ENCODE results near the gene JDP2. TPM values are rescaled to one million over a fixed set of nuclear protein-coding genes. Genes with fewer than 3 reads are reported as not detected.

Gene JDP2
- total RNA-seq, 1 donor from 2014 or later = 58.0 TPM

GRCh38 chr14:75460394-75460793, 32.6 kb downstream of the JDP2 start:
- no peak for TF ChIP-seq CTCF (IDR thresholded peaks at IDR 0.05)
- ATAC-seq (no peak), DNase-seq (no peak)
- intact Hi-C loops (cut with DNase I) = no loop called here
- Histone ChIP-seq H3K36me3 (peaks cover 50% of the 10 kb centered on the region), H3K27ac (no peak overlapping the region), H3K27me3 (no peaks in the 10 kb centered on the region), H3K4me3 (no peak overlapping the region), H3K4me1 (peaks cover 18% of the 10 kb centered on the region), H3K9me3 (no peaks in the 10 kb centered on the region)

- Histone ChIP-seq H3K4me1 (peaks cover 12% of the 10 kb centered on the region), H3K36me3 (peaks cover 50% of the 10 kb centered on the region), H3K27me3 (no peaks in the 10 kb centered on the region), H3K4me3 (no peak overlapping the region), H3K27ac (no peak overlapping the region), H3K9me3 (no peaks in the 10 kb centered on the region)
- ATAC-seq = no peak
- intact Hi-C loops (cut with DNase I) = no loop called here
- no peak for TF ChIP-seq CTCF (IDR thresholded peaks at IDR 0.05)
- DNase-seq = no peak
Measured at GRCh38 chr14:75461303-75461702, 33.5 kb downstream of the JDP2 start.

- Histone ChIP-seq H3K4me1 (peaks cover 12% of the 10 kb centered on the region), H3K27me3 (no peaks in the 10 kb centered on the region), H3K9me3 (no peaks in the 10 kb centered on the region), H3K36me3 (peaks cover 45% of the 10 kb centered on the region), H3K4me3 (no peak overlapping the region), H3K27ac (no peak overlapping the region)
- intact Hi-C loops (cut with DNase I) = no loop called here
- no peak for DNase-seq
- TF ChIP-seq CTCF (IDR thresholded peaks at IDR 0.05) = no peak
- no peak for ATAC-seq
Measured at GRCh38 chr14:75461755-75462349, 34.0 kb downstream of the JDP2 start.

GRCh38 chr14:75464626-75465025, 36.8 kb downstream of the JDP2 start:
- intact Hi-C loops (cut with DNase I) = no loop called here
- H3K4me1 ChIP-seq = peaks cover 13% of the 10 kb centered on the region
- H3K36me3 ChIP-seq = peaks cover 48% of the 10 kb centered on the region
- no peak for TF ChIP-seq CTCF (IDR thresholded peaks at IDR 0.05)
- DNase-seq (no peak), ATAC-seq (no peak)
- H3K4me3 ChIP-seq = no peak overlapping the region
- no peaks in the 10 kb centered on the region for H3K27me3 ChIP-seq
- no peaks in the 10 kb centered on the region for H3K9me3 ChIP-seq
- no peak overlapping the region for H3K27ac ChIP-seq

GRCh38 chr14:75467763-75468162, 39.9 kb downstream of the JDP2 start:
- DNase-seq (no peak), ATAC-seq (no peak)
- H3K4me3 ChIP-seq = no peak overlapping the region
- H3K9me3 ChIP-seq = no peaks in the 10 kb centered on the region
- intact Hi-C loops (cut with DNase I) = no loop called here
- TF ChIP-seq CTCF (IDR thresholded peaks at IDR 0.05) = no peak
- H3K36me3 ChIP-seq = peaks cover 50% of the 10 kb centered on the region
- no peak overlapping the region for H3K27ac ChIP-seq
- H3K27me3 ChIP-seq = no peaks in the 10 kb centered on the region
- peaks cover 20% of the 10 kb centered on the region for H3K4me1 ChIP-seq

- no peak for DNase-seq
- no peaks in the 10 kb centered on the region for H3K9me3 ChIP-seq
- TF ChIP-seq CTCF (IDR thresholded peaks at IDR 0.05) = no peak
- peaks cover 20% of the 10 kb centered on the region for H3K4me1 ChIP-seq
- intact Hi-C loops (cut with DNase I) = no loop called here
- no peak for ATAC-seq
- H3K27ac ChIP-seq = no peak overlapping the region
- H3K27me3 ChIP-seq = no peaks in the 10 kb centered on the region
- H3K4me3 ChIP-seq = no peak overlapping the region
- peaks cover 45% of the 10 kb centered on the region for H3K36me3 ChIP-seq
Measured at GRCh38 chr14:75469164-75469563, 41.3 kb downstream of the JDP2 start.

Measured in upper lobe of right lung (tissue), 1 donor.